Ishikawa (cell line): ENCODE data around the gene SV2C.

Source experiments
- CEBPB ChIP-seq: IDR thresholded peaks from 2 replicates; pipeline ENCODE4 v1.6.1; 2012
- NFIC ChIP-seq: IDR thresholded peaks from 2 replicates; pipeline ENCODE4 v1.6.1; 2012
- TAF1 ChIP-seq: IDR thresholded peaks from 2 replicates; pipeline ENCODE4 v1.6.1; 2012; ENCODE audit warnings: low read depth, mild to moderate bottlenecking
- YY1 ChIP-seq: IDR thresholded peaks from 2 replicates; pipeline ENCODE4 v1.6.1; 2012; ENCODE audit warnings: low read depth
- TF ChIP-seq, protein P1 (sequence below): IDR thresholded peaks from 2 replicates; pipeline ENCODE4 v1.6.1; 2012; ENCODE audit warnings: low read depth, mild to moderate bottlenecking

GRCh38 chr5:76402251-76402885 lies 319.2 kb downstream of the SV2C start:
- TF ChIP-seq, protein P1, sequence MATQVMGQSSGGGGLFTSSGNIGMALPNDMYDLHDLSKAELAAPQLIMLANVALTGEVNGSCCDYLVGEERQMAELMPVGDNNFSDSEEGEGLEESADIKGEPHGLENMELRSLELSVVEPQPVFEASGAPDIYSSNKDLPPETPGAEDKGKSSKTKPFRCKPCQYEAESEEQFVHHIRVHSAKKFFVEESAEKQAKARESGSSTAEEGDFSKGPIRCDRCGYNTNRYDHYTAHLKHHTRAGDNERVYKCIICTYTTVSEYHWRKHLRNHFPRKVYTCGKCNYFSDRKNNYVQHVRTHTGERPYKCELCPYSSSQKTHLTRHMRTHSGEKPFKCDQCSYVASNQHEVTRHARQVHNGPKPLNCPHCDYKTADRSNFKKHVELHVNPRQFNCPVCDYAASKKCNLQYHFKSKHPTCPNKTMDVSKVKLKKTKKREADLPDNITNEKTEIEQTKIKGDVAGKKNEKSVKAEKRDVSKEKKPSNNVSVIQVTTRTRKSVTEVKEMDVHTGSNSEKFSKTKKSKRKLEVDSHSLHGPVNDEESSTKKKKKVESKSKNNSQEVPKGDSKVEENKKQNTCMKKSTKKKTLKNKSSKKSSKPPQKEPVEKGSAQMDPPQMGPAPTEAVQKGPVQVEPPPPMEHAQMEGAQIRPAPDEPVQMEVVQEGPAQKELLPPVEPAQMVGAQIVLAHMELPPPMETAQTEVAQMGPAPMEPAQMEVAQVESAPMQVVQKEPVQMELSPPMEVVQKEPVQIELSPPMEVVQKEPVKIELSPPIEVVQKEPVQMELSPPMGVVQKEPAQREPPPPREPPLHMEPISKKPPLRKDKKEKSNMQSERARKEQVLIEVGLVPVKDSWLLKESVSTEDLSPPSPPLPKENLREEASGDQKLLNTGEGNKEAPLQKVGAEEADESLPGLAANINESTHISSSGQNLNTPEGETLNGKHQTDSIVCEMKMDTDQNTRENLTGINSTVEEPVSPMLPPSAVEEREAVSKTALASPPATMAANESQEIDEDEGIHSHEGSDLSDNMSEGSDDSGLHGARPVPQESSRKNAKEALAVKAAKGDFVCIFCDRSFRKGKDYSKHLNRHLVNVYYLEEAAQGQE: no peak
- TF ChIP-seq CEBPB (no peak), YY1 (no peak), TAF1 (no peak), NFIC (no peak)
